Left ventricle myocardium inferior (tissue), 1 donor: ENCODE results near the gene CDC45. TPM values are rescaled to one million over a fixed set of nuclear protein-coding genes. Genes with fewer than 3 reads are reported as not detected.
"Not testable (repeated sequence)": the region's sequence is repeated elsewhere in the genome, so short reads cannot be mapped to it uniquely, and the experiment has no call there.

Source experiments
- DNase-seq: peaks from one replicate; pipeline ENCODE4 v3.0.0-alpha.2; 2020
- H3K27ac ChIP-seq: fragments of 200-600 bp; replicated peaks from 2 replicates; pipeline ENCODE4 v1.8.0; 2021
- H3K27me3 ChIP-seq: fragments of 200-600 bp; 2 replicates; pipeline ENCODE4 v1.8.0; 2021; ENCODE audit warnings: low read depth
- H3K36me3 ChIP-seq: fragments of 200-600 bp; 2 replicates; pipeline ENCODE4 v1.8.0; 2021
- H3K4me1 ChIP-seq: fragments of 200-600 bp; 2 replicates; pipeline ENCODE4 v1.8.0; 2021
- H3K4me3 ChIP-seq: fragments of 200-600 bp; 2 replicates; pipeline ENCODE4 v1.8.0; 2021; ENCODE audit warnings: mild to moderate bottlenecking, moderate library complexity
- H3K9me3 ChIP-seq: fragments of 200-600 bp; replicated peaks from 2 replicates; pipeline ENCODE4 v1.8.0; 2021
- CTCF ChIP-seq: fragments of 200-600 bp; IDR thresholded peaks from 2 replicates; pipeline ENCODE4 v1.8.0; 2021; ENCODE audit warnings: antibody characterized with exemption, mild to moderate bottlenecking, borderline replicate concordance
- intact Hi-C: fragments of 100-400 bp; cut with micrococcal nuclease; formaldehyde crosslinking; loops from one replicate; pipeline ENCODE4 v1.11.0; 2022
- total RNA-seq: library from RNA; stranded (reverse); fragmentation: NEBNext Ultra II Directional; extraction: Animal tissue kit (Norgen Biotek cat#: 25700); gene quantifications from one replicate; pipeline ENCODE4 v1.2.1, GENCODE V29; 2021
- donor health status: DM: no; HTN: yes; CAD: no; lungs with severe emphysema.

CDC45 gene
- total RNA-seq, 1 donor from 2014 or later = 0.77 TPM

- no peaks in the 10 kb centered on the region for H3K27me3 ChIP-seq
- no peaks in the 10 kb centered on the region for H3K36me3 ChIP-seq
- H3K4me3 ChIP-seq = no peak overlapping the region
- no peak for DNase-seq
- peaks cover 8% of the 10 kb centered on the region for H3K4me1 ChIP-seq
- no peaks in the 10 kb centered on the region for H3K9me3 ChIP-seq
- no peak overlapping the region for H3K27ac ChIP-seq
- TF ChIP-seq CTCF = no peak
- intact Hi-C loops = no loop called here
Measured at GRCh38 chr22:19543970-19544708, 64.4 kb downstream of the CDC45 start.

GRCh38 chr22:19545935-19546207, 66.2 kb downstream of the CDC45 start:
- TF ChIP-seq CTCF = no peak
- no peak for DNase-seq
- H3K27me3 ChIP-seq = no peaks in the 10 kb centered on the region
- no peaks in the 10 kb centered on the region for H3K9me3 ChIP-seq
- H3K36me3 ChIP-seq = no peaks in the 10 kb centered on the region
- intact Hi-C loops = no loop called here
- peaks cover 8% of the 10 kb centered on the region for H3K4me1 ChIP-seq
- no peak overlapping the region for H3K27ac ChIP-seq
- H3K4me3 ChIP-seq = no peak overlapping the region

GRCh38 chr22:19546680-19547079, 67.0 kb downstream of the CDC45 start:
- TF ChIP-seq CTCF = no peak
- intact Hi-C loops = no loop called here

GRCh38 chr22:19547620-19548019, 67.9 kb downstream of the CDC45 start:
- Histone ChIP-seq H3K9me3 (peaks cover 5% of the 10 kb centered on the region), H3K4me1 (peaks cover 8% of the 10 kb centered on the region), H3K4me3 (no peak overlapping the region), H3K36me3 (no peaks in the 10 kb centered on the region), H3K27ac (no peak overlapping the region), H3K27me3 (no peaks in the 10 kb centered on the region)
- DNase-seq = no peak
- no peak for TF ChIP-seq CTCF
- intact Hi-C loops = no loop called here

More at GRCh38 chr22:19546680-19547079, 67.0 kb downstream of the CDC45 start:
- no peak for DNase-seq
- Histone ChIP-seq H3K9me3 (no peaks in the 10 kb centered on the region), H3K4me3 (no peak overlapping the region), H3K4me1 (peaks cover 8% of the 10 kb centered on the region), H3K36me3 (no peaks in the 10 kb centered on the region), H3K27me3 (no peaks in the 10 kb centered on the region), H3K27ac (no peak overlapping the region)

- DNase-seq, intact Hi-C loops: not testable (repeated sequence)
Measured at GRCh38 chr22:19548427-19548826, 68.7 kb downstream of the CDC45 start.

GRCh38 chr22:19548964-19549363, 69.2 kb downstream of the CDC45 start:
- intact Hi-C loops = no loop called here
- no peaks in the 10 kb centered on the region for H3K27me3 ChIP-seq
- TF ChIP-seq CTCF = no peak
- no peak overlapping the region for H3K27ac ChIP-seq
- H3K36me3 ChIP-seq = no peaks in the 10 kb centered on the region
- peaks cover 11% of the 10 kb centered on the region for H3K9me3 ChIP-seq
- H3K4me3 ChIP-seq = no peak overlapping the region
- H3K4me1 ChIP-seq = peaks cover 4% of the 10 kb centered on the region
- no peak for DNase-seq

More at GRCh38 chr22:19548427-19548826, 68.7 kb downstream of the CDC45 start:
- not testable (repeated sequence) for H3K4me3 ChIP-seq, H3K27ac ChIP-seq, H3K27me3 ChIP-seq, H3K36me3 ChIP-seq, H3K4me1 ChIP-seq
- peaks cover 11% of the 10 kb centered on the region for H3K9me3 ChIP-seq
